ENCODE measurements around the gene TET2.
A peak's percentile ranks its signal among the peaks of the same experiment; 100 is the strongest.

TET2 gene

DNA sequence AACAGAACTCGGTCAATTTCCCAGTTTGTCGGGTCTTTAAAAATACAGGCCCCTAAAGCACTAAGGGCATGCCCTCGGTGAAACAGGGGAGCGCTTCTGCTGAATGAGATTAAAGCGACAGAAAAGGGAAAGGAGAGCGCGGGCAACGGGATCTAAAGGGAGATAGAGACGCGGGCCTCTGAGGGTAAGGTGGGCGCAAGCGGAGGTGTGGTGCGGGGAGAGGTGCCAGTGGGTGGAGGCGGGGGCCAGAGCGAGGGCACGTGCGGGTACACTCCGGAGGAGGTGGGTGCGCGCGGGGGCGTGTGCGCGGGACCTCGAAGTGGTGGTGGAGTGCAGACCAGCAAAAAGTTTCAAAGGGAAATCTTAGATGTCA lies 787 bp upstream of the TET2 start:
- H3K36me3 ChIP-seq (ENCODE audit: control insufficient read depth, insufficient read depth, low read length): no peaks in the 10 kb centered on the region
- H3K4me3 ChIP-seq (ENCODE audit: low read length): peak overlapping the region; percentile 89
- peak overlapping the region; percentile 24 for H3K9ac ChIP-seq (ENCODE audit: low read length)
- no peaks in the 10 kb centered on the region for H3K27me3 ChIP-seq (ENCODE audit: control insufficient read depth, insufficient read depth, low read length)
- H3K27ac ChIP-seq (ENCODE audit: low read depth, low read length): peak overlapping the region; percentile 86
- peaks cover 10% of the 10 kb centered on the region for H3K4me1 ChIP-seq (ENCODE audit: control insufficient read depth, insufficient read depth, low read length)

DNA sequence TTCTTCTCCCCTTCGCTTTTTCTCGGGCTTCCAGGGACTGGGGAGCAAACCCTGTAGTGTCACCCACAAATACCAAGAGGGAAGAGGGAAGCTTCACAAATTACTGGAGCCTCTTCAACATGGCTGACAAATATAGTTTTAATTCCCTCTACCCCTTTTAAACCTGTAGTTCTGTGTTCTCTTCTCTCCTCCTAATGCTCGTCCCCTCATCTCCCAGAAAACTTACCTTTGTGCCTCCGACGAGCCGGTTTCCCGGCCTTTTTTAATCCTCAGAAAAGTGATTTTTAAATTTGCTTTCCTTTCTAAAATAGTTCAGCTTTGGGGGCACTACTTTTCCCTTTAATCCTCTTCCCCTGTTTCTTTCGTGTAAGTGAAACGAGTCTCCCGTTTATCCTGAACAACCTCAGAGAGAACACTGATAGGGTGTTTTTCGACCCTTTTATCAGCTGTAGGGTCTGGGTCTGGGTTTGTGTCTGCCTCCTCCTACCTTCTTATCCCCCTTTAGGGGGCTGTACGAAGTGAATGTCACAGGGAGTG lies 408 bp downstream of the TET2 start:
- Histone ChIP-seq H3K27me3 (ENCODE audit: control insufficient read depth, insufficient read depth, low read length) (no peaks in the 10 kb centered on the region), H3K4me1 (ENCODE audit: control insufficient read depth, insufficient read depth, low read length) (peaks cover 10% of the 10 kb centered on the region), H3K9ac (ENCODE audit: low read length) (peak overlapping the region; percentile 97), H3K27ac (ENCODE audit: low read depth, low read length) (peak overlapping the region; percentile 86), H3K4me3 (ENCODE audit: low read length) (peak overlapping the region; percentile 89), H3K36me3 (ENCODE audit: control insufficient read depth, insufficient read depth, low read length) (no peaks in the 10 kb centered on the region)

DNA sequence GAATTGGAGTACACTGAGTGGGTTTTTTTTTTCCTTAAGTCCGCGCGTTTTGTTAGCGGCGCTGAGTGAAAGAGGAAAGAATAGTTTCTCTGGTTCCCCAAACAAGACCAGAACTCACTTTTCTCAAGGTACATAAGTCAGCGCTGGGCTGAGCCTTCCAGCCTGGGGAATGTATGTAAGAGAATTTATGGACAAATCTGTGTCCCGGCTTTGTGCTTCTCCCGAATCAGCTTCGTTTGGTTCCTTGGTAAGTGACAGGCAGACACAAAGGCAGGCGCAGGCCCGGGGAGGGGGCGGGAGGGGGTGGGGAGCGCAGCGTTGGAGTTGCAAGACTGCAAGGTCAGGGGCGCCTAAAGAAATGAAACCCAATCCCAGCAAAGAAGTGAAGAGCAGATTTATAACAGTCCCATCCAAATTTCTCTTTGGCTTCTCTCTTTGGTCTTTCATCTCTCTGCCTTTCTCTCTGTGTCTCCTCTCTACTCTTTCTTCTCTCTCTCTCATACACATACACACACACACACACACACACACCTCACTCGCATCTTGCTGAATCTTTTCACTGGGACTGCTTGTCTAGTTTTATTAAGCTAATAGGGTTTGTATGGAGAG lies 981 bp downstream of the TET2 start:
- no peaks in the 10 kb centered on the region for H3K36me3 ChIP-seq (ENCODE audit: control insufficient read depth, insufficient read depth, low read length)
- peak overlapping the region; percentile 86 for H3K27ac ChIP-seq (ENCODE audit: low read depth, low read length)
- no peaks in the 10 kb centered on the region for H3K27me3 ChIP-seq (ENCODE audit: control insufficient read depth, insufficient read depth, low read length)
- peak overlapping the region; percentile 97 for H3K9ac ChIP-seq (ENCODE audit: low read length)
- H3K4me1 ChIP-seq (ENCODE audit: control insufficient read depth, insufficient read depth, low read length): peaks cover 10% of the 10 kb centered on the region
- peak overlapping the region; percentile 89 for H3K4me3 ChIP-seq (ENCODE audit: low read length)

DNA sequence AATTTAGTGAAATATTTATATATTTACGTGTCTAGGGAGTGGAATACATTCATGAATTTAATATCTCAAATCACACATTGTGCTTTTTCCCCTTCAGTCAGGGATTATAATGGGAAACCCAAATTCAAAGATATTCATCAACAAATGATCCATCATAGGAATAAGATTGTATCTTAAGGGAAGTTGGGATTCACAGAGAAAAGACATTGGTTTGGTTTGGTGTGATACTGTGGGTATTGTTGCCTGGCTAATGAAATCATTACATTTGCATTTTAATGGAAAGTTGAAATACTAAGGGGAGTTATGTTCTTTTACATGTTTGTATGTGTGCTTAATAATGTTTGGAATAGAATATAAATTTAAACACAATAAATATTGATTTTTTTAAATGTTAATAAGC lies 1.7 kb downstream of the TET2 start:
- no peak overlapping the region for H3K27ac ChIP-seq (ENCODE audit: low read depth, low read length)
- no peaks in the 10 kb centered on the region for H3K36me3 ChIP-seq (ENCODE audit: control insufficient read depth, insufficient read depth, low read length)
- H3K4me3 ChIP-seq (ENCODE audit: low read length): peak overlapping the region; percentile 89
- no peak overlapping the region for H3K9ac ChIP-seq (ENCODE audit: low read length)
- H3K27me3 ChIP-seq (ENCODE audit: control insufficient read depth, insufficient read depth, low read length): no peaks in the 10 kb centered on the region
- peaks cover 10% of the 10 kb centered on the region for H3K4me1 ChIP-seq (ENCODE audit: control insufficient read depth, insufficient read depth, low read length)

DNA sequence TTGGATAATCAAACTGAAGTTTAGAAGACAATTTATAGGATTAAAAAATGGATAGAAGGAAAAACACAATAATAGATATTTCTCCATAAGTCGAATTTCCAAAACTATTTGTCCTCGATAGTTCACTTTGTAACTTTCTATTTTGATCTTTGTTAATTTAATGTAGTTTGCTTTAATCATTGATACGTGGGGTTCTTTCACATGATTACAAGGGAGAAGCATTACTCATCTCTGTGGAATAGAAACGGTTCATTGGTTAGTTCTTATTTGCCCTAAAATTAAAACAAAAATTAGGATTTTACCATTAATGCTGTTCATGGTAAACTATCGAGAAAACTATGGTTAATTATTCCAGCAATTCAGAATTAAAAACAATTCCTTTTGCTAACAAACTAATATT lies 2.1 kb downstream of the TET2 start:
- no peaks in the 10 kb centered on the region for H3K36me3 ChIP-seq (ENCODE audit: control insufficient read depth, insufficient read depth, low read length)
- H3K9ac ChIP-seq (ENCODE audit: low read length): no peak overlapping the region
- H3K4me3 ChIP-seq (ENCODE audit: low read length): no peak overlapping the region
- H3K4me1 ChIP-seq (ENCODE audit: control insufficient read depth, insufficient read depth, low read length): peaks cover 10% of the 10 kb centered on the region
- no peaks in the 10 kb centered on the region for H3K27me3 ChIP-seq (ENCODE audit: control insufficient read depth, insufficient read depth, low read length)
- H3K27ac ChIP-seq (ENCODE audit: low read depth, low read length): no peak overlapping the region

DNA sequence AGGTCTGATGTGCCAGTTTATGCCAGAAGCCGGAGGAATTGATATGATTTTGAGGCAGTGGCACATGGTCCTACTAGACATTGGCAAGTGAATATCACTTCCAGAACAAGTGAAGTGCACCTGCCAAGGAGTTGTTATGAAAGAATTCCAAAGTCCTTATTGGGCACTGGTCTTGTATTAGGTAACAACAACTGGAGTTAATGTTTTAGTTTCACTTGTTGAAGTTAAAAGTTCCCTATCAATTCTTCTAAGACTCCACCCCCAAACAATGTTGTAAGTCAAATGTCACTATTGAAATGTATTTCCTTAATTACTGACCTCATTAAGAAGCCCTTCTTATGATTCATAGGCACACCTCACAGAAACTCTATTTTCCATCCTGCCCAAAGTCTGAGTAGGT lies 3.1 kb downstream of the TET2 start:
- no peaks in the 10 kb centered on the region for H3K27me3 ChIP-seq (ENCODE audit: control insufficient read depth, insufficient read depth, low read length)
- no peaks in the 10 kb centered on the region for H3K36me3 ChIP-seq (ENCODE audit: control insufficient read depth, insufficient read depth, low read length)
- H3K4me1 ChIP-seq (ENCODE audit: control insufficient read depth, insufficient read depth, low read length): peaks cover 10% of the 10 kb centered on the region
- no peak overlapping the region for H3K9ac ChIP-seq (ENCODE audit: low read length)
- no peak overlapping the region for H3K27ac ChIP-seq (ENCODE audit: low read depth, low read length)
- peak overlapping the region; percentile 38 for H3K4me3 ChIP-seq (ENCODE audit: low read length)

DNA sequence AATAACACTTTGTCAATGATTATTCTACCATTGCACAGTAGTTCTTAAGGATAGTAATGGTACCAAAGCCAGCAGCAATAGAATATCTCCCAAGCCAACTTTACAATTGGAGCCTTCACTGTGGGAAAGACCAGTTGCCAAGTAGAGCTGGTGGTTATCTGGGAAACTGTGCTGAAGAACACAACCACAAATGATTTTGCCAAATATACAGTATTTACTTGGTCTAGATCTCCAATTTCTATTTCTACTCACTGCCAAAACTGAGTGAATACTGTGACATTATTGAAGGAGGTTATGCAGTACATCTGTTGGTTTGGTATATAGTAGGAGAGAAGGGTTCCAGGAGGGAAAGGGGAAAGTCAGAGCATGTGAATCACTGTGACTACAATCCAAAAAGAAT lies 3.8 kb downstream of the TET2 start:
- Histone ChIP-seq H3K27me3 (ENCODE audit: control insufficient read depth, insufficient read depth, low read length) (no peaks in the 10 kb centered on the region), H3K4me1 (ENCODE audit: control insufficient read depth, insufficient read depth, low read length) (peaks cover 9% of the 10 kb centered on the region), H3K9ac (ENCODE audit: low read length) (no peak overlapping the region)

DNA sequence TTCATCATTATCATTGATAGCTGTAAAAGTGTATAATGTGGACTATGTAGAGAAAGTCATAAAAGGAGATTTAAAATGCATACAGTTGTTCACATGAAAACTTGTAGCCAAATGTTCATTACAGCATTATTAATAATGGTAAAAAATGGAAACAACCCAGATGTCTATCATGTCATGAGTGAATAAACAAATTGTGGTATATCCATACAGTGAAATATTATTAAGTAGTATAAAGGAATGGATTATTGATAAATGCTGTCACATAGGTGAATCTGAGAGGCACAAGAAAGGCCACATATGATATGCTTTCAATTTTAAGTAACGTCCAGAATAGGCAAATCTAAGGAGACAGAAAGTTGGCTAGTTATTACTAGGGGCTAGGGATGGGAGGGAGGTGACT lies 7.1 kb downstream of the TET2 start:
- Histone ChIP-seq H3K4me3 (ENCODE audit: low read length) (no peak overlapping the region), H3K36me3 (ENCODE audit: control insufficient read depth, insufficient read depth, low read length) (no peaks in the 10 kb centered on the region), H3K4me1 (ENCODE audit: control insufficient read depth, insufficient read depth, low read length) (peaks cover 8% of the 10 kb centered on the region), H3K9ac (ENCODE audit: low read length) (no peak overlapping the region), H3K27ac (ENCODE audit: low read depth, low read length) (no peak overlapping the region), H3K27me3 (ENCODE audit: control insufficient read depth, insufficient read depth, low read length) (no peaks in the 10 kb centered on the region)

More for the DNA sequence above, 3.8 kb downstream of the TET2 start:
- H3K27ac ChIP-seq (ENCODE audit: low read depth, low read length): no peak overlapping the region
- no peak overlapping the region for H3K4me3 ChIP-seq (ENCODE audit: low read length)
- no peaks in the 10 kb centered on the region for H3K36me3 ChIP-seq (ENCODE audit: control insufficient read depth, insufficient read depth, low read length)

DNA sequence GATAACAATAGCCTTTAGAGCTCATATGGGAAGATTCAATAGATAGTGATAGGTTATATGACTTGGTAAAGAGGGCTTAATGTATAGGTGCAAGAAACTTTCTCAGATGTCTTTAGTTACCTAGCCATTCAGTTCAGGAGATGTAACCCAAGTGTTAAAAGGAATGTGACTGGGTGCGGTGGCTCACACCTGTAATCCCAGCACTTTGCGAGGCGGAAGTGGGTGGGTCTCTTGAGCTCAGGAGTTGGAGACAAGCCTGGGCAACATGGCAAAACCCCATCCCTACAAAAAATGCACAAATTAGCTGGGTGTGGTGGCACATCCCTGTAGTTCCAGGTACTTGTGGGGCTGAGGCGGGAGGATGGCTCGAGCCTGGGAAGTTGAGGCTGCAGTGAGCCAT lies 7.9 kb downstream of the TET2 start:
- Histone ChIP-seq H3K27ac (ENCODE audit: low read depth, low read length) (no peak overlapping the region), H3K4me3 (ENCODE audit: low read length) (no peak overlapping the region), H3K4me1 (ENCODE audit: control insufficient read depth, insufficient read depth, low read length) (peaks cover 3% of the 10 kb centered on the region), H3K9ac (ENCODE audit: low read length) (no peak overlapping the region), H3K27me3 (ENCODE audit: control insufficient read depth, insufficient read depth, low read length) (no peaks in the 10 kb centered on the region), H3K36me3 (ENCODE audit: control insufficient read depth, insufficient read depth, low read length) (no peaks in the 10 kb centered on the region)

DNA sequence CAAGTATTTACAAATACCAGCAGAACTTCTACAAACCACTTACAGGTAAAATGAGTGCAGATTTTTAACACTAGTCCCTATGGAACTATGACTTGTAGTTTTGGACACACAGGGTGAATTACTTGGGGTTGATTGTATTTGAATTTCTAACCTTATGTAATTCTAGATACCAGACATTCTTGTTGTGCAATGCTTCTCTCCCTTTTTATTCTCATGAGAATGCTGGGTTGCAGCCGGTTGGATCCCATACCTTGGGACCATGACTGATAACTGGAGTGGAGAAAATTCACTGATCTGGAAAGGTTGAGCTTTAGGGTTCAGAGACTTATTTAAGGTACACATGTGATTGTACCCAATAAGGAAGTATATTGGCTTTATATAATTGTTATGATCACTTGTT lies 8.8 kb downstream of the TET2 start:
- no peak overlapping the region for H3K9ac ChIP-seq (ENCODE audit: low read length)
- H3K27ac ChIP-seq (ENCODE audit: low read depth, low read length): no peak overlapping the region
- no peak overlapping the region for H3K4me3 ChIP-seq (ENCODE audit: low read length)
- H3K27me3 ChIP-seq (ENCODE audit: control insufficient read depth, insufficient read depth, low read length): no peaks in the 10 kb centered on the region
- H3K4me1 ChIP-seq (ENCODE audit: control insufficient read depth, insufficient read depth, low read length): peaks cover 2% of the 10 kb centered on the region
- H3K36me3 ChIP-seq (ENCODE audit: control insufficient read depth, insufficient read depth, low read length): no peaks in the 10 kb centered on the region

DNA sequence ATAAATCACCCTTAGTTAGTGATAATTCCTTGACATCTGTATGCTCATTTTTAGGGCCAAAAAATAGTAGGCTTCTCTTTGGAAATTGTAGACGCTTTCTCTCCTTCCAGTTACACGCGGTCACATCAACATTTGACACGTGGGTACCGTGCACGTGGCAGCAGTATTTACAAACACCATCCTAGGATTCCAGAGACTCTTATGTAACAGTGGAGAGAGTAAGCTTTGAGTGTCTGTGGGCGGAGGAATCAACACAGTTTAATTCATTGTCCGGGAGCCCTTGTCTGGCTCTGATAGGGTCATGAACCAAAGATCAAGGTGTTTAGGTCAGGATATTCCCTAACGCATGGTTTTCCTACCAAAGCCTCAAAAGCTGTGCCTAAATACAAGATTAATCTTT lies 12.2 kb downstream of the TET2 start:
- peaks cover 2% of the 10 kb centered on the region for H3K4me1 ChIP-seq (ENCODE audit: control insufficient read depth, insufficient read depth, low read length)
- H3K36me3 ChIP-seq (ENCODE audit: control insufficient read depth, insufficient read depth, low read length): no peaks in the 10 kb centered on the region
- H3K27me3 ChIP-seq (ENCODE audit: control insufficient read depth, insufficient read depth, low read length): no peaks in the 10 kb centered on the region
- no peak overlapping the region for H3K27ac ChIP-seq (ENCODE audit: low read depth, low read length)
- no peak overlapping the region for H3K4me3 ChIP-seq (ENCODE audit: low read length)
- no peak overlapping the region for H3K9ac ChIP-seq (ENCODE audit: low read length)

DNA sequence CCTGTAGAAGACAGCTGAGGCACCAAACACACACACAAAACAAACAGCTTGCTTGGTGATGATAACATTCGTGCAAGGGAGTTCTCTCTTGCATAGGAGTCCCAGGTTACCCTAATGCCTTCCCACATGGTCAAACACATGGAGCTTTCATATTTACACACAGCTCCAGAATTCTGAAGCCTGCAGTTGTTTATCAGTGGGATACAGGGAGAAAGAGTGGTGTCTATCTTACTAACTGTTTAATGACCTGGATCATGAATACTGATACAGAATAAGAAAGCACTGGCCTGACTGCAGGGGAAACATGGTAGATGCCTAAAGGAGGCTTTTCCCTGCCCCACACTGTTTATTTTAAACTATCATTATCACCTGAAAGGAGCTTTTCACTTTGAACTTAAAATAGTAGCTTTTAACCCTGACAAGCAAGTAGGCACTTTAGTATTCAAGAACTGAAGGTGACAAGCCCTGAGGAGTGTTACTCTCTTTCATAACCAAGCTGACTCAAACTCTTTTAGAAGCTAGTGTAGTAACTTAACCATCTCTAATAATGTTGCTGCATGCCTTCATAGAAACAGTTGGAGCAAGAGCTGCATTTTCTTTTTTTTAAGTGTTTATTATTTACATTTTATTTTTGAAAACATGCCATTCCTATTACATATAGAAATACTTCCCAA lies 15.6 kb downstream of the TET2 start:
- H3K27me3 ChIP-seq (ENCODE audit: control insufficient read depth, insufficient read depth, low read length): no peaks in the 10 kb centered on the region
- H3K4me1 ChIP-seq (ENCODE audit: control insufficient read depth, insufficient read depth, low read length): no peaks in the 10 kb centered on the region
- H3K9ac ChIP-seq (ENCODE audit: low read length): no peak overlapping the region
- H3K36me3 ChIP-seq (ENCODE audit: control insufficient read depth, insufficient read depth, low read length): no peaks in the 10 kb centered on the region
- no peak overlapping the region for H3K27ac ChIP-seq (ENCODE audit: low read depth, low read length)
- no peak overlapping the region for H3K4me3 ChIP-seq (ENCODE audit: low read length)

DNA sequence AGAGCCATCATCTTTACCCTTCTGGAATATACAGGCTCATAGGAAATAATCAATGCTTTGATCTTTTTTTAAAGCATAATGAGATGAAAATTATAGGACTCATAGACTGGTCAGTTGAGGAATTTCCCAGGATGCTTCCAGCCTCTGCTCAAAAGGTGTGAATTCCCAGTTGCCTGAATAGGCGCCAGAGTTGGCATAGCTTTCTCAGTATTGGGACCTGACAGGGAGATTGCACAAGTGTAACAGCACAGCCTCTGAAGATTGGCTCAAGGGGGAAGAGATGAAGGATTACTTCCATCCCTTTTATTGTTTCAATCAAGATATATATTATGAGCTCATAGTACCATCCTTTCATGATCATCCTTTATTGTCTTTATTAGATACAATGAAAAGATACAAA lies 17.9 kb downstream of the TET2 start:
- no peak overlapping the region for H3K27ac ChIP-seq (ENCODE audit: low read depth, low read length)
- no peak overlapping the region for H3K9ac ChIP-seq (ENCODE audit: low read length)
- H3K36me3 ChIP-seq (ENCODE audit: control insufficient read depth, insufficient read depth, low read length): no peaks in the 10 kb centered on the region
- no peaks in the 10 kb centered on the region for H3K27me3 ChIP-seq (ENCODE audit: control insufficient read depth, insufficient read depth, low read length)
- H3K4me1 ChIP-seq (ENCODE audit: control insufficient read depth, insufficient read depth, low read length): no peaks in the 10 kb centered on the region
- H3K4me3 ChIP-seq (ENCODE audit: low read length): no peak overlapping the region
